Vagina (tissue), 2 donors: Measurements from ENCODE around the gene SMCHD1. TPM values are rescaled to one million over a fixed set of nuclear protein-coding genes. Genes with fewer than 3 reads are reported as not detected.
"Not testable (repeated sequence)": the region's sequence is repeated elsewhere in the genome, so short reads cannot be mapped to it uniquely, and the experiment has no call there.

ENCODE experiments used
- DNase-seq, 2 donors: peaks; one replicate each; pipeline ENCODE4 v3.0.0-alpha.2; 2017; ENCODE audit errors: extremely low spot score in 2 of 2
- H3K27ac ChIP-seq: fragments of 200-600 bp; sonication (generic); one replicate; pipeline ENCODE4 v1.5.1; 2019
- H3K27me3 ChIP-seq: fragments of 200-600 bp; sonication (generic); one replicate; pipeline ENCODE4 v1.5.1; 2019
- H3K36me3 ChIP-seq, 2 donors: fragments of 200-600 bp; sonication (generic); one replicate each; pipeline ENCODE4 v1.5.1; 2017 to 2019
- H3K4me1 ChIP-seq: fragments of 200-600 bp; sonication (generic); one replicate; pipeline ENCODE4 v1.5.1; 2019
- H3K4me3 ChIP-seq, 2 donors: fragments of 200-600 bp; sonication (generic); 1 replicate in 1 of 2; 2 replicates in 1 of 2; pipeline ENCODE4 v1.5.1; 2016 to 2019
- H3K9me3 ChIP-seq: fragments of 200-600 bp; sonication (generic); one replicate; pipeline ENCODE4 v1.5.1; 2019
- CTCF ChIP-seq, 3 experiments: fragments of 450-650 bp in 2 of 3; fragments of 200-600 bp in 1 of 3; sonication (generic) in 1 of 3; IDR thresholded peaks; one replicate each; pipeline ENCODE4 v1.5.1; 2017 to 2019; ENCODE audit warnings: antibody characterized with exemption in 3 of 3, mild to moderate bottlenecking in 2 of 3, moderate library complexity in 2 of 3
- POLR2A ChIP-seq, 2 donors: fragments of 450-650 bp; IDR thresholded peaks; one replicate each; pipeline ENCODE4 v1.6.1; 2017; ENCODE audit warnings: antibody characterized with exemption in 2 of 2, mild to moderate bottlenecking in 2 of 2, moderate library complexity in 2 of 2
- POLR2AphosphoS5 ChIP-seq, 2 donors: sonication (generic); formaldehyde crosslinking; IDR thresholded peaks; one replicate each; pipeline ENCODE4 v1.9.0; 2017; ENCODE audit warnings: antibody characterized with exemption in 2 of 2, mild to moderate bottlenecking in 2 of 2, low read depth in 1 of 2; ENCODE audit not compliant: insufficient read depth in 1 of 2
- intact Hi-C: fragments of 100-400 bp; cut with DNase I; formaldehyde crosslinking; loops from one replicate; pipeline ENCODE4 v1.15.1; 2023
- total RNA-seq: library from RNA; depleted of rRNA; stranded (reverse); fragments of >200 nt; gene quantifications from one replicate; pipeline ENCODE4 v1.2.3, GENCODE V29; 2016

Gene SMCHD1
- total RNA-seq, 1 donor from 2014 or later, result 62.4 TPM

DNA sequence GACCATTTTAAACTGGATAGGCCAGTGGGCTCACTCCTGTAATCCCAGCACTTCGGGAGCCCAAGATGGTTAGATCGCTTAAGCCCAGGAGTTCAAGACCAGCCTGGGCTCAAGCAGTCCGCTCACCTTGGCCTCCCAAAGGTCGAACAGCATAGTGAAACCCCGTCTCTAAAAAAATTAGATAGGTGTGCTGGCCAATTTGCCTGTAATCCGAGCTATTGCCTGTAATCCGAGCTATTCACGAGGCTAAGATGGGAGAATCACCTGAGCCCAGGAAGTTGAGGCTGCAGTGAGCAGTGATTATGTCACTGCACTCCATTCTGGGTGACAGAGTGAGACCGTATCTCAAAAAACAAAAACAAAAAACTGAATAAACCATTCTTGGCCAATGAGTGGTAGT lies 138.6 kb downstream of the SMCHD1 start:
- no peaks in the 10 kb centered on the region for H3K4me1 ChIP-seq
- TF ChIP-seq POLR2A (IDR thresholded peaks at IDR 0.05) (no peak), CTCF (IDR thresholded peaks at IDR 0.05) (no peak), POLR2AphosphoS5 (IDR thresholded peaks at IDR 0.05; ENCODE audit: insufficient read depth in 1 of 2, low read depth in 1 of 2) (no peak)
- no peak overlapping the region for H3K4me3 ChIP-seq
- intact Hi-C loops, result no loop called here
- DNase-seq, result no peak
- no peak overlapping the region for H3K27ac ChIP-seq
- H3K36me3 ChIP-seq, result peaks cover 0 to 41% of the 10 kb centered on the region in 2 donors
- no peaks in the 10 kb centered on the region for H3K27me3 ChIP-seq
- H3K9me3 ChIP-seq, result no peaks in the 10 kb centered on the region

DNA sequence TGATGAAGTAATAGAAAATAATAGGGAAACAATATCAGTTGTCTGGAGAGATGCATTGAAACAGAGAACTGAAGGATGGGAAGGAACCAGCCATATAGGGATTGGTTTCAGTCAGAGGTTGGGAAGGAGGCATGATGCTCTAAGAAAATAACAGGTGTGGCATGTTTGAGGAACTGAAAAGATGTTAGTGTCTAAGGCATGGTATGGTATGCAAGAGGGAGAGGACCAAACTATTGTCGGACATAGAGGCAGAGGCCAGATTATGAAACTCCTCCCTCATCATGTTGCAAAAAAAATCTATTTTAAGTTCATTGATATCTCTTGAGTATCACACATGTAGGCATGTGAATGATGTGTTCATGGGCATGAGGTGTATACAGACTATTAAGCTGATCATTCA lies 142.4 kb downstream of the SMCHD1 start:
- no peak overlapping the region for H3K27ac ChIP-seq
- peaks cover 0 to 37% of the 10 kb centered on the region in 2 donors for H3K36me3 ChIP-seq
- H3K4me3 ChIP-seq, result no peak overlapping the region
- no peaks in the 10 kb centered on the region for H3K27me3 ChIP-seq
- no peaks in the 10 kb centered on the region for H3K9me3 ChIP-seq
- intact Hi-C loops, result no loop called here
- no peaks in the 10 kb centered on the region for H3K4me1 ChIP-seq
- no peak for TF ChIP-seq CTCF (IDR thresholded peaks at IDR 0.05)
- no peak for TF ChIP-seq POLR2AphosphoS5 (IDR thresholded peaks at IDR 0.05; ENCODE audit: insufficient read depth in 1 of 2, low read depth in 1 of 2)
- TF ChIP-seq POLR2A (IDR thresholded peaks at IDR 0.05), result no peak
- DNase-seq, result no peak

DNA sequence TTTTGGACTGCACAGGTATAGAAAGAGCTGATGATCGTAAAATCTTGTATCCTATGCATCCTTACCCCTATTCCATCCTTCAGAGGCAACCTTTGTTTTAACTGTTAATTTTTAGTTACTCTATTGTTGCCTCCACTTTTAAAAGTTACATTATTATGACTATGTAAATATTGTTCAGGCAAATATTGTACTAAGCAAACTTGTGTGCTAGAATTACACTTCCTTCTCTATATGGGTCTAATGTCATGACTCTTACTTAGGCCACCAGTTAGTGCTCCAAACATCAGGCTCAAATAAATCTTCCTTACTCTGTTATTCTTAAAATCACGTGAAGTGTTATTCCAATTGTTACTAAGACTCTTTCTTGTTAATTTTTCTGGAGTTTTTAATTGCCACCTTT lies 143.8 kb downstream of the SMCHD1 start:
- Histone ChIP-seq H3K36me3 (peaks cover 0 to 37% of the 10 kb centered on the region in 2 donors), H3K4me3 (no peak overlapping the region), H3K27me3 (no peaks in the 10 kb centered on the region), H3K27ac (no peak overlapping the region), H3K4me1 (no peaks in the 10 kb centered on the region), H3K9me3 (no peaks in the 10 kb centered on the region)
- TF ChIP-seq POLR2A (IDR thresholded peaks at IDR 0.05) (no peak), POLR2AphosphoS5 (IDR thresholded peaks at IDR 0.05; ENCODE audit: insufficient read depth in 1 of 2, low read depth in 1 of 2) (no peak), CTCF (IDR thresholded peaks at IDR 0.05) (no peak)
- intact Hi-C loops, result no loop called here
- DNase-seq, result no peak

DNA sequence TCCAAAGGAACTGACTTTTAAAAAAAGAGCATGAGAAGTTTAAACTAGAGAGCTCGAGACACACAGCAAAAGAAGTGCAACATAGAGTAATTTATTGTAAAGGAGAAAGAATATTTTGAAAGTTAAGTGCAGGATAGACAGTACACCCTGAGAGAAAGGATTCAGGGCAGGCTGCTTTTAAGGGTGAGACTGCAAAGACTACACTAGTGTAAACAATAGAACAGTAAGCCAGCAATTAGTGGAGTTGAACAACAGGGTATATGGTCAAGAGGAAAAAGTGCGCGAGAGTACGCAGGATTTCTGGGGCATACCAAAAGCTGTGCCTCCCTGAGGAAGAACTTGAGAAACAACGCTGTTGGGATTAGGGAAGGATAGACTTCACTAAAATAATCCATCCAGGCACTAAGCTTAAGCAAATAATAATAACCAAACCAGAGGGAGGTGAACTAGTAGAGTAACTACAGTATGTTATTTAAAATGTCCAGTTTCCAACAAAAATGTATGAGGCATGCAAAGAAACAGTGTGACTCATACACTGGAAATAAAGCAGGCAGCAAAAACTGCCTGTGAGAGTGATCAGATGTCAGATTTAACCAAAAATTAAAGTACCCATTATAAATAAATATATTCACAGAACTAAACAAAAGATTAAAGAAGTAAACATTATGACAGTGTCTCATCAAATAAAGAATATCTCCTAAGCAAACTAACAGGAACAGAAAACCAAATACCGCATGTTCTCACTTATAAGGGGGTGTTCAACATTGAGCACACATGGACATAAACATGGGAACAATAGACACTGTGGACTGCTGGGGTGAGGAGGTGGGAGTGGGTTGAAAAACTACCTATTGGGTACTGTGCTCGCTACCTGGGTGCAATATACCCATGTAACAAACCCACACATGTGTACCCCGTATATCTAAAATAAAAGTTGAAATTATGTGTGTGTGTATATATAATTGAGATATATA lies 150.7 kb downstream of the SMCHD1 start:
- no peaks in the 10 kb centered on the region for H3K4me1 ChIP-seq
- no peaks in the 10 kb centered on the region for H3K27me3 ChIP-seq
- no peak for DNase-seq
- H3K27ac ChIP-seq, result no peak overlapping the region
- no peaks in the 10 kb centered on the region for H3K36me3 ChIP-seq
- no peaks in the 10 kb centered on the region for H3K9me3 ChIP-seq
- intact Hi-C loops, result no loop called here
- H3K4me3 ChIP-seq, result no peak overlapping the region
- TF ChIP-seq POLR2AphosphoS5 (IDR thresholded peaks at IDR 0.05; ENCODE audit: insufficient read depth in 1 of 2, low read depth in 1 of 2) (no peak), POLR2A (IDR thresholded peaks at IDR 0.05) (no peak), CTCF (IDR thresholded peaks at IDR 0.05) (no peak)

DNA sequence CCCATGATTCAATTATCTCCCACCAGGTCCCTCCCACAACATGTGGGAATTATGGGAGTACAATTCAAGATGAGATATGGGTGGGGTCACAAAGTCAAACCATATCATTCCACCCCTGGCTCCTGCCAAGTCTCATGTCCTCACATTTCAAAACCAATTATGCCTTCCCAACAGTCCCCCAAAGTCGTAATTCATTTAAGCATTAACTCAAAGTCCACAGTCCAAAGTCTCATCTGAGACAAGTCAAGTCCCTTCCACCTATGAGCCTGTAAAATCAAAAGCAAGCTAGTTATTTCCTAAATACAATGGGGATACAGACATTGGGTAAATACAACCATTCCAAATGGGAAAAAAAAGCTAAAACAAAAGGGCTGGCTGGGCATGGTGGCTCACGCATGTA lies 153.1 kb downstream of the SMCHD1 start:
- H3K36me3 ChIP-seq, H3K9me3 ChIP-seq: not testable (repeated sequence)

DNA sequence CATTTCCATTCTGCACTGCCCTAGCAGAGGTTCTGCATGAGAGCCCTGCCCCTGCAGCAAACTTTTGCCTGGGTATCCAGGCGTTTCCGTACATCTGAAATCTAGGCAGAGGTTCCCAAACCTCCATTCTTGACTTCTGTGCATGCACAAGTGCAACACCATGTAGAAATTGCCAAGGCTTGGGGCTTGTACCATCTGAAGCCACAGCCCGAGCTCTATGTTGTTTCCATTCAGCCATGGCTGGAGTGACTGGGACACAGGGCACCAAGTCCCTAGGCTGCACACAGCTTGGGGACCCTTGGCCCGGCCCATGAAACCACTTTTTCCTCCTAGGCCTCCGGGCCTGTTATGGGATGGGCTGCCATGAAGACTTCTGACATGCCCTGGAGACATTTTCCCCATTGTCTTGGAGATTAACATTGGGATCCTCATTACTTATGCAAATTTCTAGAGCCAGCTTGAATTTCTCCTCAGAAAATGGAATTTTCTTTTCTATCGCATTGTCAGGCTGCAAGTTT lies 154.2 kb downstream of the SMCHD1 start:
- H3K27ac ChIP-seq, H3K36me3 ChIP-seq, H3K27me3 ChIP-seq, intact Hi-C loops, H3K9me3 ChIP-seq, H3K4me1 ChIP-seq, DNase-seq, H3K4me3 ChIP-seq: not testable (repeated sequence)

More for the DNA sequence above, 153.1 kb downstream of the SMCHD1 start:
- H3K27me3 ChIP-seq, H3K4me3 ChIP-seq, DNase-seq, intact Hi-C loops, H3K4me1 ChIP-seq, H3K27ac ChIP-seq: not testable (repeated sequence)
